Measurements from ENCODE around the gene NOP53.
"Not testable (repeated sequence)": the region's sequence is repeated elsewhere in the genome, so short reads cannot be mapped to it uniquely, and the experiment has no call there.

The NOP53 gene

GRCh38 chr19:47803148-47803547, 57.8 kb downstream of the NOP53 start:
- not testable (repeated sequence) for DNase-seq (ENCODE audit: low read depth in 2 of 3, low spot score in 2 of 3)

GRCh38 chr19:47803671-47804070, 58.3 kb downstream of the NOP53 start:
- not testable (repeated sequence) for DNase-seq (ENCODE audit: low read depth in 2 of 3, low spot score in 2 of 3)

DNA sequence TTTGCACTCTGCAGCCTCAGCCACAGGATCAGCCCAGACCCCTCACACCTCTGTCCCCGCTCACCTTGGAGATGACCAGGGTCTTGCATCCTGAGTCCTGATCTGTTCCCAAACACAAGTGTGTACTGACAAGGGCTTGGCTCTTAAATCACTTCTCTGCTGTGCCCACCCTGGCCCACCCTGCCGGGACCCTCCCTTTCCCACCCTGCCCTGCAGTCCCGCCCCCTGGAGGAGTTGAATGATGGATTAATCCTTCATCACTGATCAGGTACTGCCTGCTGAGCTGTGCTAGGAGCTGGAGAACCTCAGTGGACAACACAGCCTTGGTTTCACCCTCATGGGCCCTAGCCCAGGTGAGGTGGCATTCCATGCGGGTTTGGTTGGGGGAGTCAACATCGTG, 59.1 kb downstream of the NOP53 start, which contains the start of gene TPRX1:
Gene TPRX1 (minus strand): TSS at position 101 of the 400 bp plus-strand sequence. CDS start 12 bp downstream, at position 89.
- DNase-seq (ENCODE audit: low read depth in 2 of 3, low spot score in 2 of 3), result not testable (repeated sequence)

GRCh38 chr19:47805313-47805712, 60.0 kb downstream of the NOP53 start:
- DNase-seq (ENCODE audit: low read depth in 2 of 3, low spot score in 2 of 3), result no peak

DNA sequence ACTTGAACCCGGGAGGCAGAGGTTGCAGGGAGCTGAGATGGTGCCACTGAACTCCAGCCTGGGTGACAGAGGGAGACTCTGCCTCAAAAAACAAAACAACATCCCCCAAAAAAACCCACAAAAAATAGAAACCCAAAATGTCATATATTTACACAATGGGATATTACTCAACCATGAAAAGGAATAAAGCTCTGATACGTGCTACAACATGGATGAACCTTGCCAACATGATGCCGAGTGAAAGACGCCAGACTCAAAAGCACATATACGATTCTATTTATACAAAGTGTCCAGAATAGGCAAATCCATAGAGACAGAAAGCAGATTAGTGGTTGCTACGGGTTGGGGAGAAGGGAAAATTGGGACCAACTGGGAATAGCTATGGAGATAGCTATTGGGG, 61.1 kb downstream of the NOP53 start:
- no peak for DNase-seq (ENCODE audit: low read depth in 2 of 3, low spot score in 2 of 3)
